HT1080 (cell line): ENCODE data around the gene RHD. TPM values are rescaled to one million over a fixed set of nuclear protein-coding genes. Genes with fewer than 3 reads are reported as not detected.
A peak's percentile ranks its signal among the peaks of the same experiment; 100 is the strongest.
"Not testable (repeated sequence)": the region's sequence is repeated elsewhere in the genome, so short reads cannot be mapped to it uniquely, and the experiment has no call there.

Experiments
- DNase-seq: peaks from one replicate; pipeline ENCODE4 v3.0.0-alpha.2; 2015; ENCODE audit warnings: low read depth
- polyA plus RNA-seq, 2 experiments: library from polyadenylated mRNA; depleted of rRNA; stranded (reverse); fragments of >200 nt; gene quantifications; 2 replicates each; pipeline ENCODE4 v1.2.3, GENCODE V29; 2015
- total RNA-seq: library from RNA; depleted of rRNA; stranded (reverse); fragments of >200 nt; shearing (Covaris generic); gene quantifications from 2 replicates; pipeline ENCODE4 v1.2.3, GENCODE V29; 2014; rRNA removed

RHD gene
- total RNA-seq: not detected in 2 replicates
- not detected in 2 replicates for polyA plus RNA-seq (2015; cell fraction: cytosol; rRNA removed)
- not detected in 2 replicates for polyA plus RNA-seq (2015; cell fraction: nucleus; rRNA removed)

DNA sequence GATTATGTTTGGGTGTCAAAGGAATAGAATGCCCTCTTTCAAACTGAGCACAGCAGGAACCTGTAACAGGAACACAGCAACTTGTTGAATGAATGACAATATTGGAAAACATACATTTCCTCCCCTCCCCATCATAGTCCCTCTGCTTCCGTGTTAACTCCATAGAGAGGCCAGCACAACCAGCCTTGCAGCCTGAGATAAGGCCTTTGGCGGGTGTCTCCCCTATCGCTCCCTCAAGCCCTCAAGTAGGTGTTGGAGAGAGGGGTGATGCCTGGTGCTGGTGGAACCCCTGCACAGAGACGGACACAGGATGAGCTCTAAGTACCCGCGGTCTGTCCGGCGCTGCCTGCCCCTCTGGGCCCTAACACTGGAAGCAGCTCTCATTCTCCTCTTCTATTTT is at the start of gene RHD:
TSS of gene RHD (plus strand) at position 272 of the 400 bp plus-strand sequence. CDS start at position 311, 39 bp downstream.
- DNase-seq: not testable (repeated sequence)

DNA sequence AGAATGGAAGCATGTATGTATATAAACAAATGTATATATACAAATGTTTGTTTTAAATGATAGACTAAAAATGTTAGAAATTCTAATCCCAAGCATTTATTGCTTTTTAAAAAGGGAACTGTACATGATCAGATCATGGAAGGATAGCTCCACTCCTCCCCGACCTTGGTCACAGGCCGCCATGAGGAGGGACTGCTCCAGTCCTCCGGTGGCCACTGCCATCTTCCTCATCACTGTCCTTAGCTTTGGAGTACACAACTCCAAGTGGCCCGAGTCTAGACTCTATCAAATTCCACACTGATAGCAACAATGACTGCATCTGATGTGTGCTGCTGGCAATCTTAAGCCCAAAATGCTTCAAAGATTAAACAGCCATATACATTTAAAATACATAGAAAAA is 49.7 kb upstream of the RHD start:
- DNase-seq: no peak

DNA sequence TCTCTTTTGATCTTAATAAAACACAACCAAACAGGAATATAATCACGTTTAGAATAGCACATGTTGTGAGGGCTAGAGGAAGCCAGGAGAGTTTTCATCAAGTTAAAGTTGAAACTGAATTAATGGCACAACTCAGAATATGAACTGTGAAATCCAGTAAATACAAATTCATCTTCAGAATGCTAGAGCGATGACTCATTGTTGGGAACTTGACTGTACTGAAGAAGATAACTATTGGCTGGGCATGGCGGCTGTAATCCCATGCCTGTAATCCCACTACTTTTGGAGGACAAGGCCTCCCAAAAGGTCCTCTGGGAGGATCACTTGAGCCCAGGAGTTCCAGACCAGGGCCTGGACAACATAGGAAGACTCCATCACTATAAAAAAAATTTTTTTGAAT is 48.8 kb upstream of the RHD start:
- no peak for DNase-seq

DNA sequence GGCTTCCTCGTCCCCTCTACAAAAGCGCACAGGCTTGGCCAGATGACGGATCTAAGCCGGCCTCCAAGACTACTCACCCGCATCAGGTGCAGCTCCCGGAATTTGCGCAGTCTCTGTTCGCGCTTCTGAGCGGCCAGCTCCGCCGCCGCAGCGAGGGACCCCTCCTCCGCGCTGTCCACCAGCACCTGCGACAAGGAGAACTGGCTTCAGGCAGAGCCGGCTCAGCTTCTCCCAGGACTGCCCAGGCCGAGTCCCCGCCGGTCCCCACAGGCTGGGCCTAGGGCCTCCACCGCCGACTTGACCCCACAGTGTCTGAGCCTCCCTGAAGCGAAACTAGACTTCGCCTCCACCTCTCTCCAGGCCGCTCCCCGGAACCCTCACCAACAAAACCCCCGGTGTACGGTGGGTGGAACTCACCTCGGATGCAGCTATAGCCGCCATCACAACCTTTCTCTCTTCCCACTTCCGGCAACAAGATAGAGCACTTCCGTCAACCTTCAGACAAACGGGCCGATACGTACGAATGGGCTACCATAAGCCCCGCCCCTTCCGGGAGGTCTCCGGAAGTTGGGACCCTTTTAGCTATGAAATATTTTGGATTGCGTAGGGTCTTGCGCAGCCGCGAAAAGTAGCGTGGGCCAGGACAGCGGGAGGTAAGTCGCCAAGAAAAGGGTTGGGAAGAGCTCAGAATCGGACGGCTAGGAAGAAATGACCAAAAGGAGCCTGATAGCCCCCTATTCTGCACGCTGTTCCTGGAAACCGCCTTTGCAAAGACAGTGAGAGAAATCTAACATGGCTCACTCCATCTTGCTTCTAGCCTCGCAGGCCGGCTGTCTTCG is 40.1 kb upstream of the RHD start, which contains the start of gene SYF2:
TSS of gene SYF2 (minus strand) at position 476 of the 839 bp plus-strand sequence. CDS start at position 441, 35 bp downstream.
- peak; percentile 88 for DNase-seq

DNA sequence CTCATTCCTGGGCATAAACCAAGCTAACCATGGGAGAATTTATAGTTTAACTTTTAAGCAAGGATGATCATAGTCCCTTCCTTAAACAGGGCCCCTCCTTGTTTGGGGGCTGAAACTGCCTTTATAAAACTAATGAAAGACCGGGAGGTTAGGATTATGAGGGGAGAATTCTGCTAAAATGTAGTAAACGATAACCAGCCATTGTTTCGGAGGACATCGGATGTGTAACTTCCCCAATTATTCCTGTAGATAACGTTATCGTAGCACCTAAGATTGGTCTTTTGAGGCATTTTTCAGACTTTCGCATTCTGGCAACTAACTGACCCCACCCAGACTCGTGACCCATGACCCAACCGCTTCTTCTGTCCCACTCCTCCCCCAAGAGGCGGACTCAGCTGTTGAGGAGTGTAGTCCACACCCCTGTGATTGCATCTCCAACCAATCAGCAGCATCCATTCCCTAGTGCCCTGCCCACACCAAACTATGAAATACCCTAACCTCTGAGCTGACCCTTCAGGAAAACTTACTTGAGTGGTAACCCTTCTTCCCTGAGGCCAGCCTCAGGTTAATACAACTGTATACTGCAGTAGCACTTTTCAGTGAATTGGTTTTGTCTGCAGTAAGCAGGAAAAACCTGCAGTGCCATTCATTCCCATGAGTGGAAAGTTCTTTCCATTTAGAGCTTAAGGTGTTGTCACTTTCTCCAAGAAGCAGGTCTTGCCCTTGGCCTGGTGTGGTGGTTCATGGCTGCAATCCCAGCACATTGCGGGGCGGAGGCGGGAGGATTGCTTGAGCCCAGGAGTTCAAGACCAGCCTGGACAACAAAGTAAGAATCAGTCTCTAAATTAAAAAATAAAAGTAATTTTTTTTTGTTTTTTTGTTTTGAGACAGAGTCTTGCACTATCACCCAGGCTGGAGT is 39.2 kb upstream of the RHD start:
- peak; percentile 83 for DNase-seq

DNA sequence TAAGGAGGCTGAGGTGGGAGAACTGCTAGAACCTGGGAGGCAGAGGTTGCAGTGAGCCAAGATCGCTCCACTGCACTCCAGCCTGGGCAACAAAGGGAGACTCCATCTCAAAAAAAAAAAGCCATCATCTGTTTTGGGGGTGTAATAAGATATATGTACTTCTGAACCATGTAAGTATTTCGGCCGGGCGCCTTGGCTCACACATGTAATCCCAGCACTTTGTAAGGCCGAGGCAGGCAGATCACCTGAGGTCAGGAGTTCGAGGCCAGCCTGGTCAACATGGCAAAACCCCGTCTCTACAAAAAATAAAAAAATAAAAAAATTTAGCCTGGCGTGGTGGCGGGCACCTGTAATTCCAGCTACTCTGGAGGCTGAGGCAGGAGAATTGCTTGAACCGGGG is 36.9 kb upstream of the RHD start:
- DNase-seq: not testable (repeated sequence)

DNA sequence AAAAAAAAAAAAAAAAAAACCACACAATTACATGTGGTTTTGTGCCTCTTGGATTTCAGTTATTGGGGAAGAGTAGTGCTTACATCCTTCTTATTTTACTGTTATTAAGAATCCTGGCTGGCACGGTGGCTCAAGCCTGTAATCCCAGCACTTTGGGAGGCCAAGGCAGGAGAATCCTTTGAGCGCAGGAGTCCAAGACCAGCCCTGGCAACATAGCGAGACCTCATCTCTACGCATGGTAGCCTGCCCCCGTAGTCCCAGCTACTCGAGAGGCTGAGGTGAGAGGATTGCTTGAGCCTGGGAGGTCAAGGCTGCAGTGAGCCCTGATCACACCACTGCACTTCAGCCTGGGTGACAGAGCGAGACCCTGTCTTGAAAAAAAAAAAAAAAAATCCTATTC is 36.0 kb upstream of the RHD start:
- DNase-seq: not testable (repeated sequence)

DNA sequence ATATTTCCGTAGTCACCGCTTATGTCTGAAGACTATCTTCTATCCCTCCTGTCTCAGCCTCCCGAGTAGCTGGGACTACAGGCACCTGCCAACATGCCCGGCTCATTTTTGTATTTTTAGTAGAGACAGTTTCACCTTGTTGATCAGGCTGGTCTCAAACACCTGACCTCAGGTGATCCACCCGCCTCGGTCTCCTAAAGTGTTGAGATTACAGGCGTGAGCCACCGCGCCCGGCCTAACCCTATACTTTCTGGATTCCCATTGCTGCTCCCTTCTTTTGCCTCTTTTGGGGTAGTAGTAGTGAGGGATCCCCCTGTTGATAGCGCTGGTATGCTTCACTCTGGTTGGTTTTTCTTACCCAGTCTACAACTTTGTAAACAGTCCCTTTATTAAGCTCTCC is 34.3 kb upstream of the RHD start:
- DNase-seq: no peak

DNA sequence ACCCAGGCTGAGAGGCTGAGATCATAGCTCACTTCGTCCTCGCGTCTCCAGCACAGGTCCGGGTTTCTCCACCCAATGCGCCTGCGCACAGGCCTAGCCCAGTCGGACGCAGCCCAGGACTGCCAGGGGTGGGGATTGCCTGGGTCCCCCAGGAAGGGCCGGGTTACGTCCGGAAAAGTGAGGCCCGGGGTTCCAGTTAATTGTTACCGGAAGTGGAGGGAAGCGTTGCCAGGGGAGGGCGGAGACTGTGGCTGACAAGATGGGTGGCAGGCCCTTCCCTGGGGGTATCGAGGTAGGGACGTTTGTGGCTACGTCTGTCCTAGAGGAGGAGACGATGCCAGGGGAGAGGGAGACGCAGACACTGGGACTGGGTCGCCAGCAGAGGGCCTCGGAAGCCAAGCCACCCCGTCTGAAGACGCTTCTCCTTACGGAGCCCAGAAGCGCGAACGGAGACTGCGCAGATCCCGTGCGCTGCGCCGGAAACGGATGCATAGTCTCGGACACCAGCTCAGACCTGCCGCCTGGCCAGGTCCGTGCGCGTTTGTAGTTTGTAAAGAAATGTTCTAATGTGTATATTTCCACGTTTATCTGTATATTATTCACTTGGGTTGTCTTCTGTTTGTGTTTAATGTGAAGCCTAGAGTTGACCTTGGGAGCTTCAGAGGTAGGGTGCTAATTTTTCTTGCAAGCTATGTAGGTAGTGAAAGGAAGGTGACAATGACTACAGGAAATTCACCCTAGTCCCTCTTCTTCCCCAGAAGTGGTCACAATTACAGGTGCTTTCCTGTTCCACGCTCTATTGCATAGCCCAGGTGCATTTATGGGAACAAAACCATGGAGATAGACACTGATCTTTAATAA is 32.4 kb upstream of the RHD start:
- peak; percentile 91 for DNase-seq

DNA sequence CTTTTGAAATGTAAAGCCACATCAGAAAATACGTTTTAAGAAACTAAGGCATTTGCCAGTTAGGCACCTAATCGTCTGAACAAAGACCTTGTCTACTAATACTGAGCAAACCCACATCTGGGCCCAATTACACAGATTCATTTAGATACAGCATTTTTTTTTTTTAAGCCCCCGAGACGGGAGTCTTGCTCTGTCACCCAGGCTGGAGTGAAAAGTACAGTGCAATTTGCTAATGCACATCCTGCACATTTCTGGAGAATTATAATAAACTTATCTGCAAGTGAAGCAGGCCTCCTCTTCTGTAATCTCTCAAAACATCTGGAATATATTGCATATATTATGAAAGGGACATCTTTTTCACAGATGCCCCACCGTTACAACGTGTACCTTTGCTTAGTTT is 28.4 kb upstream of the RHD start:
- no peak for DNase-seq

DNA sequence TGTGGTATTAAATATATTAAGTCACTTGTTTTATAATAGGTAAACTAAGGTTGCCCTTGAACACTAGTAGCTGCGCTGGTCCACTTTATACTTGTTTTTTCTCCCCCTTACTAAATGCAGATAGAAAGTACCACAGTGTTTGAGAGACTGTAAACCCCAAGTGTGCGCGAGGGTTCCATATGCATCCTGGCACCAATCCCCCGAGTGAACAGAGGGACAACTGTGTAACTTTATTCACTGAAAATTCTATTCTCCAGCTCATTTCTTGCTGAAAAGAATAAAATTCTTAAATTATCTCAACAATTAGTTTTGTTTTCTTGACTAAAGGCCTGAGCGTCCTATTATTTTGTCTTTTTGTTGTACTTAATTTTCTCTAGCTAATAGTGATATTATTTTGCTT is 26.9 kb upstream of the RHD start:
- no peak for DNase-seq

DNA sequence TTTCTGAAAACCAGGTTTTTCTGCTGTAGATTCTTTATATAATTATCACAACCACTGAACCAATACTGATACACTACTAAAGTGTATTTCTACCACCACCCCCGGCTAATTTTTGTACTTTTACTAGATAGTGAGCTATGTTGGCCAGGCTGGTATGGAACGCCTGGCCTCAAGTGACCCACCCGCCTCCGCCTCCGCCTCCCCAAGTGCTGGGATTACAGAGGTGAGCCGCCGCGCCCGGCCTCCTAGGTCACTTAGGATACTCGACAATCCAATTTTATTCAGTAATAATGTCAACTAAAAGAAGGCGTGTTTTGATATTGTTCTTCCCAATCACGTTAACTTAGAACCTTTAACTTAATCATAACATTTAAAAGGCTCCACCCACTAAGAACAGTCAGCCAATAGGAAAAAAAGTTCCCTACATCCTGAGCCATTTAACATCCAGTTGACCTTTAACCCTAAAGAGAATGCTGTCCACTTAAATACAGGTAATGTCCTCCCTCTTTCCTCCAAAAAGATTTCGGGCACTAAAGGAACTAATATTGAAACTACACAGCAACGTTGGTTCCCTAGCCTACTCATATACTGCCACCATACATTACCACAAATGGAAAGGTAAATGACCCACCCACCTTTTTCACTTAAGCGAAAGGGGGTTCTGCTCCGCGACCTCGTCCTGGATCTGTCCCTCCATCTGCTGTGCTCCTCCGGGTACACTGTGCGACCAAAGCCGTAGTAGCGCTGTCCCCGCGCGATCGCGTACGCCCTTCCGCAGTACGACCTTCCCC is 26.3 kb upstream of the RHD start:
- peak; percentile 29 for DNase-seq

DNA sequence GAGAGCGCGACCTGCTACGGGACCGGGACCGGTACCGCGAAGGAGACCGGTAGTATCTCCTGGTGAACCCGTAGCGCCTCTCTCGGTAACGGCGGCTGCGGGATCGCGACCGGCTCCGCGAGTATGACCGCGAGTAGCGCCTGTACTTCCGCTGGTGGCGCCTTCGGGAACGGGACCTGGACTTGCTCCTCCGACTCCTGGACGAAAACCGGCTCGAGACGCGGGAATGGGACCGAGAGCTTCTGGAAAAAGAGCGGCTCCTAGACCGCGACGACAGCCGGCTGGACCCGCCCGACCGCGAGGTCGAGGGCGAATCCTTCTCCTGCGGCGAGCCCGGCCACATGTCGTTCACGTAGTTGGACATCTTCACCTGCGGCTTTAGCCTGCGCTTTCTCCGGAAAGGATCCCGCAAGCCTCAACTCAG is 25.7 kb upstream of the RHD start:
- peak; percentile 15 for DNase-seq

DNA sequence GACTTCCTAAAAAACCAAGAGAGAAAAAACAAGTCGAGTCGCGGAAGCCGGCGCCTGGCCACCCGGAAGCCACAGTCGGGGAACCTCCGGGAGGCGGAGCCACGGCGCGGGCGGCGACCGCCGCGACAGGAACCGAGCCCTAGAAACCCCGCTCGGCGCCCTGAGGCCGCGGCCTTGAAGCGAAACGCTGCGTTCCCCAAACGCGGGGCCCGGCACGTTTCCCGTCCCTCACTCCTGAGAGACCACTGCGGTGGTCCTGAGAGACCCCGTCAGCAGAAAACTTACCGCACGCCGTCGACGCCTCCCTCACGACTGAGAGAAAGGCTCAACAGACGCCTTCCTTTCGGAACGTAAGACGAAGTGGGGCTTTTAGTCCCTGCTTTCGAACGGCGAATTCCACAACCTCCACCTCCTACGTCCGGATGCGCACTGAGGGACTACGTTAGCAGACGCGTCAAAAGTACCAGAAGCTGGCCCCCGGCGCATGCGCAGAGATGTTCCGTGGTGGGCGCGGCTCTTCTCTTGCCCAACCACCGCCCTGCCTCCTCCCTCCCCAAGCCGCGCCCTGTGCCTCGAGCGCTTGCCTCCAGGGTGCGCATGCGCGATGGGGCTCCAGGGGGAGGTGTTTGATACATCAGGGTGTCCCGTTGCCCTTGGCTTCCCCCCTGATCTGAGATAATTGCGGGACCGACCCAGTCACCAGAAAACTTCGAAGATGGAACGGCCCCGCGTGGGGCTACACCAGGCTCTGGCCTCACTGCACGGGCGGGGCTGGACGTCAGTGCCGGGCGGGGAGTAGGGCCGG is 25.1 kb upstream of the RHD start, which contains the start of gene RSRP1:
TSS of gene RSRP1 (minus strand) at position 431 of the 805 bp plus-strand sequence. CDS start 491 bp downstream, outside the sequence.
- DNase-seq: peak; percentile 97

DNA sequence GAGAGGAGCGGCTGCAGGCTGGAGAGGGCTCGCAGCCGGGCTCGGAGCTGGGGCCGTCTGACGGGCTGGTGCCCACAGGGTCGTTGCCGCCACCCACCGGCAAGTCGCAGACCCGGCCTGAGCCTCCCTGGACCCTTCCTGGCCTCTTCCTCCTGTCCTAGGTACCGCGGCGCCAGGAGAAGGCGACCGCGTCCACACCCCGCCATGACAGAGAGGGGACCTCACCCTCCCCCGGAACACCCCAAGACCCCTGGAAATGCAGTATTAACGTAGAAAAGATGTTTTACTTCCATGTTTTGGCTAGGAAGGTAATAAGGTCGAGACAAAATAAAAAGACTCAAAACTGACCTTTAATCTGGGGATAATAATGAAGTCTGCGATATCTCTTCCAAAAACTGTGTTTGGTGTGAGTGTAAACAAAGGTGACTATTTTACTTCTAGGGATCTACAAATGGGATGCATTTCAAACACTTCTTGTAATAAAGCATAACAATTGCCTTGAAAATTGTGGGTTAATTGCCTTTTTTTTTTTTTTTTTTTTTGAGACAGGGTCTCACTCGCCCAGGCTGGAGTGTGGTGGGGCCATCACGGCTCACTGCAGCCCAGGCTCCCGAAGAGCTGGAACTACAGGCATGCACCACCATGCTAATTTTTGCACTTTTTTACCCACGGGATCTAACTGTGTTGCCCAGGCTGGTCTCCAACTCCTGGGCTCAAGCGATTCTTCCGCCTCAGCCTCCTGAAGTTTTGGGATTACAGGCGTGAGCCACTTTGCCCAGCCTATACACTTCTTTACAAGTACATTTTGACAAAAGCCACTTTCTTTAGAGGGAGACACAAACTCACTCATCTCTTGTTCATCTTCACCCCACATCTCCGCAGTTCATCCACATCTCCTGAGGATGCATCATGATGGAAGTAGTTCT is 24.2 kb upstream of the RHD start:
- DNase-seq: no peak

DNA sequence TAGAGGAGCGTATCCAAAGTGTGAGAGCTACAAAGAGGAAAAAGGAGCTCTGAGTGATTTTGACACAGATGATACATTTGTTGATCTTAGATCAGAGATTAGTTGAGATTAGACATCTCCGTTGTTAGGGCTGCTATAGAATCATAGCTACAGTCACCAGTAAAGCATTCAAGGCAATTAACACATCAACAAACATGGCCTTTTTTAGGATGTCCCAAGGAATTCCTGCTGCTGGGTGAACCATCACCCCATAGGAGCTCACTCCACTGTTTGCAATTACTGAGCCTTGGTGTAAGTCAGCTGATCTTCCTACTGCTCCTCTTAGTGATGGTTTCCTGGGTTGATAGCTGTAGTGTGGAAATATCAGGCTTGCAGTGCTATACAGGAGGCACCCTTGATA is 18.4 kb upstream of the RHD start:
- no peak for DNase-seq

DNA sequence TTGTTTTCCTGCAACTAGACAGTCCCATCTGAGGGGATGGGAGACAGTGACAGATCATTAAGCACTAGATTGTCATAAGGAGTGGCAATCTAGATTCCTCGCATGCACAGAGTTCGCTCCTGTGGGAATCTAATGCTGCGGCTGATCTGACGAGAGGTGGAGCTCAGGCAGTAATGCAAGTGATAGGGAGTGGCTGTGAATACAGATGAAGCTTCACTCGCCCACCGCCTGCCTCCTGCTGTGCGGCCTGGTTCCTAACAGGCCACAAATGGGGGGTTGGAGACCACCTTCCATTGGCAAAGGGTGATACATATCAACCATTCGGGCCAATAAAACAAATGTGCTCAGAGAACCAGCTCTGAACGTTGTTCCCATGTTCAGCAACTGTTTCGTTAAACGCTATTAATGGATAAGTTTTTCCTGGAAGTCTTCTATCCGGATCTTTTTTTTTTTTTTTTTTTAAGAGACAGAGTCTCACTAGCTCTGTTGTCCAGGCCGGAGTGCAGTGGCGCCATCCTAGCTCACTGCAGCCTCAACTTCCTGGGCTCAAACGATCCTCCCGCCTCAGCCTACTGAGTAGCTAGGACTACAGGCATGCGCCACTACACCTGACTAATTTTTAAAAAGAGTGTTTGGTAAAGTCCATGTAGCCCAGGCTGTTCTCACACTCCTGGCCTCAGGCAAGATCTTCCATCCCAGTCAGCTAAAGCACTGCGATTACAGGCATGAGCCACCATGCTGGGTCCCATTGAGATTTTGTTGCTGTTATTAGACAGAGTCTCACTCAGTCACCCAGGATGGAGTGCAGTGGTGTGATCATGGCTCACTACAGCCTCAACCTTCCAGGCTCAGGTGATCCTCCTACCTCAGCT is 16.4 kb upstream of the RHD start:
- DNase-seq: no peak
